Suprapubic skin (tissue), 4 donors: Measurements from ENCODE around the gene UBC. TPM values are rescaled to one million over a fixed set of nuclear protein-coding genes. Genes with fewer than 3 reads are reported as not detected.

Experiments used
- DNase-seq, 2 donors: peaks; one replicate each; pipeline ENCODE4 v3.0.0-alpha.2; 2019; ENCODE audit warnings: low spot score in 2 of 2
- H3K27ac ChIP-seq: fragments of 200-600 bp; sonication (generic); one replicate; pipeline ENCODE4 v1.5.1; 2019
- H3K27me3 ChIP-seq: fragments of 200-600 bp; sonication (generic); one replicate; pipeline ENCODE4 v1.5.1; 2019
- H3K36me3 ChIP-seq: fragments of 200-600 bp; sonication (generic); one replicate; pipeline ENCODE4 v1.5.1; 2019
- H3K4me1 ChIP-seq: fragments of 200-600 bp; sonication (generic); one replicate; pipeline ENCODE4 v1.5.1; 2019
- H3K4me3 ChIP-seq: fragments of 200-600 bp; sonication (generic); one replicate; pipeline ENCODE4 v1.5.1; 2019; ENCODE audit warnings: mild to moderate bottlenecking
- H3K9me3 ChIP-seq: fragments of 200-600 bp; sonication (generic); one replicate; pipeline ENCODE4 v1.5.1; 2019
- EP300 ChIP-seq: sonication (generic); formaldehyde crosslinking; IDR thresholded peaks from one replicate; pipeline ENCODE4 v1.6.1; 2017; ENCODE audit warnings: antibody characterized with exemption
- POLR2A ChIP-seq, 2 donors: fragments of 450-650 bp; IDR thresholded peaks; one replicate each; pipeline ENCODE4 v1.6.1; 2017; ENCODE audit warnings: antibody characterized with exemption in 2 of 2, mild to moderate bottlenecking in 2 of 2, moderate library complexity in 2 of 2
- POLR2AphosphoS5 ChIP-seq, 3 donors: sonication (generic); formaldehyde crosslinking; IDR thresholded peaks; one replicate each; pipeline ENCODE4 v1.6.1; 2017; ENCODE audit warnings: antibody characterized with exemption in 3 of 3
- WGBS: methylation state at CpG from one replicate; pipeline ENCODE4 v1.1.5; 2018; 5-methylcytosine and 5-hydroxymethylcytosine counted together
- total RNA-seq, 4 donors: library from RNA; depleted of rRNA; stranded (reverse); fragments of >200 nt; gene quantifications; one replicate each; pipeline ENCODE4 v1.1.0, GENCODE V29; 2016
- TF ChIP-seq, protein P1 (sequence below), 2 donors: fragments of 200-600 bp in 1 of 2; fragments of 450-650 bp in 1 of 2; sonication (generic) in 1 of 2; IDR thresholded peaks; one replicate each; pipeline ENCODE4 v1.5.1; 2016 to 2019; ENCODE audit warnings: antibody characterized with exemption in 2 of 2, mild to moderate bottlenecking in 1 of 2, moderate library complexity in 1 of 2

Gene UBC
- 1,000 to 10,000 TPM; 1,287 to 1,717 (median 1,373) TPM for total RNA-seq

DNA sequence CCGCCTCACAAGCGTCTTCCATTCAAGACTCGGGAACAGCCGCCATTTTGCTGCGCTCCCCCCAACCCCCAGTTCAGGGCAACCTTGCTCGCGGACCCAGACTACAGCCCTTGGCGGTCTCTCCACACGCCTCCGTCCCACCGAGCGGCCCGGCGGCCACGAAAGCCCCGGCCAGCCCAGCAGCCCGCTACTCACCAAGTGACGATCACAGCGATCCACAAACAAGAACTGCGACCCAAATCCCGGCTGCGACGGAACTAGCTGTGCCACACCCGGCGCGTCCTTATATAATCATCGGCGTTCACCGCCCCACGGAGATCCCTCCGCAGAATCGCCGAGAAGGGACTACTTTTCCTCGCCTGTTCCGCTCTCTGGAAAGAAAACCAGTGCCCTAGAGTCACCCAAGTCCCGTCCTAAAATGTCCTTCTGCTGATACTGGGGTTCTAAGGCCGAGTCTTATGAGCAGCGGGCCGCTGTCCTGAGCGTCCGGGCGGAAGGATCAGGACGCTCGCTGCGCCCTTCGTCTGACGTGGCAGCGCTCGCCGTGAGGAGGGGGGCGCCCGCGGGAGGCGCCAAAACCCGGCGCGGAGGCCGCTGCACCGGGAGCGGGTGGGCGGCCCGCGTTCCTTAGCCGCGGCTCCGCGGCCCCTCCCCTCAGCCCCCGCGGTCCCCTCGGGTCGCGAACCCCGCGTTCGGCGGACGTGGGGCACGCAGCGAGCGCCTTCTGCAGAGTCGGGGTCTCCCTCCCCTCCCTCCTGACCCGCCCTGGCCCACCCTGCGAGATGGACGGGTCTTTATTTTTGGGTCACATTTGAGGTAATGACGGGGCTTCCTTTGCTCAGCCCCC, at the start of gene UBC:
Gene UBC (minus strand): TSS at position 259 of the 847 bp plus-strand sequence. CDS start 879 bp downstream, outside the sequence.
- Histone ChIP-seq H3K27ac (peak within 1 kb of the TSS; percentile 100), H3K27me3 (no peaks in the 10 kb centered on the region), H3K9me3 (no peaks in the 10 kb centered on the region), H3K36me3 (peaks cover 23% of the 10 kb centered on the region), H3K4me3 (peak within 1 kb of the TSS; percentile 88), H3K4me1 (peaks cover 67% of the 10 kb centered on the region)
- under 1% methylated on average over 76 of the region's 85 CpGs for WGBS
- DNase-seq: peak; percentile 96 to 98
- TF ChIP-seq POLR2A (IDR thresholded peaks at IDR 0.05) (peak; percentile 100), POLR2AphosphoS5 (IDR thresholded peaks at IDR 0.05) (peak; percentile 100), EP300 (no peak)
- TF ChIP-seq, protein P1, sequence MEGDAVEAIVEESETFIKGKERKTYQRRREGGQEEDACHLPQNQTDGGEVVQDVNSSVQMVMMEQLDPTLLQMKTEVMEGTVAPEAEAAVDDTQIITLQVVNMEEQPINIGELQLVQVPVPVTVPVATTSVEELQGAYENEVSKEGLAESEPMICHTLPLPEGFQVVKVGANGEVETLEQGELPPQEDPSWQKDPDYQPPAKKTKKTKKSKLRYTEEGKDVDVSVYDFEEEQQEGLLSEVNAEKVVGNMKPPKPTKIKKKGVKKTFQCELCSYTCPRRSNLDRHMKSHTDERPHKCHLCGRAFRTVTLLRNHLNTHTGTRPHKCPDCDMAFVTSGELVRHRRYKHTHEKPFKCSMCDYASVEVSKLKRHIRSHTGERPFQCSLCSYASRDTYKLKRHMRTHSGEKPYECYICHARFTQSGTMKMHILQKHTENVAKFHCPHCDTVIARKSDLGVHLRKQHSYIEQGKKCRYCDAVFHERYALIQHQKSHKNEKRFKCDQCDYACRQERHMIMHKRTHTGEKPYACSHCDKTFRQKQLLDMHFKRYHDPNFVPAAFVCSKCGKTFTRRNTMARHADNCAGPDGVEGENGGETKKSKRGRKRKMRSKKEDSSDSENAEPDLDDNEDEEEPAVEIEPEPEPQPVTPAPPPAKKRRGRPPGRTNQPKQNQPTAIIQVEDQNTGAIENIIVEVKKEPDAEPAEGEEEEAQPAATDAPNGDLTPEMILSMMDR (IDR thresholded peaks at IDR 0.05): no peak

DNA sequence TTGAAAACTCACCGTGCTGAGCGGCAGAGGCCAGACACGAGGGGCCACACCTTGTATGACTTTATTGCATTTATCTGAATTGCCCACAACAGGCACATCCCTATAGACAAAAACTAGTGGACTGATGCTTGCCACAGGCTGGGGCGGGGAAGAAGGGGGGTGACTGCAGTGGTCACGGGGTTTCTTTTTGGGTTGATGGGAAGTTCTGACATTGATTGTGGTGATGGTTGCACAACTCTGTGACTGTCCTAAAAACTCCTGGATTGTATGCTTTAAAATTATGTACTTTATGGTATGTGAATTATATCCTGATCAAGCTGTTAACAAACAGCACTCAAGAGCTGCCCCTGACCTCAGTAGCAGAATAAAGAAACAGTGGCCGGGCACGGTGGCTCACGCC, 48.8 kb upstream of the UBC start:
- 95% methylated on average over 8 of the region's 8 CpGs for WGBS
- Histone ChIP-seq H3K9me3 (no peaks in the 10 kb centered on the region), H3K27ac (no peak overlapping the region), H3K4me1 (no peaks in the 10 kb centered on the region), H3K36me3 (peaks cover 93% of the 10 kb centered on the region), H3K4me3 (no peak overlapping the region), H3K27me3 (no peaks in the 10 kb centered on the region)
- DNase-seq: no peak
- no peak for TF ChIP-seq EP300
- TF ChIP-seq, protein P1 (IDR thresholded peaks at IDR 0.05): no peak
- no peak for TF ChIP-seq POLR2AphosphoS5 (IDR thresholded peaks at IDR 0.05)
- TF ChIP-seq POLR2A (IDR thresholded peaks at IDR 0.05): no peak

DNA sequence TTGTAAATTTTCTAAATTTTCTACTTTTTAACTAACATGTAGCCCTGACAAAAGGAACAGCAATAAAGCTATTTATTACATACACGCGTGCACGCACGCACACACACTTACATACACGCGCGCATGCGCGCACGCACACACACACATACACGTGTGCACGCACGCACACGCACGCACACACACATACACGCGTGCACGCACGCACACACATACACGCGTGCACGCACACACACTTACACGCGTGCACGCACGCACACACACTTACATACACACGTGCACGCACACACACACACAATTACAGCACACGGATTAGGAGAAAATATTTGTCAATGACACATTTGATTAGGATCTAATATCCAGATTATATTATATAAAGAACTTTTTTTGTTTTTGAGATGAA, 46.6 kb upstream of the UBC start:
- peaks cover 91% of the 10 kb centered on the region for H3K36me3 ChIP-seq
- no peaks in the 10 kb centered on the region for H3K27me3 ChIP-seq
- TF ChIP-seq, protein P1 (IDR thresholded peaks at IDR 0.05): no peak
- TF ChIP-seq POLR2A (IDR thresholded peaks at IDR 0.05) (no peak), EP300 (no peak), POLR2AphosphoS5 (IDR thresholded peaks at IDR 0.05) (no peak)

DNA sequence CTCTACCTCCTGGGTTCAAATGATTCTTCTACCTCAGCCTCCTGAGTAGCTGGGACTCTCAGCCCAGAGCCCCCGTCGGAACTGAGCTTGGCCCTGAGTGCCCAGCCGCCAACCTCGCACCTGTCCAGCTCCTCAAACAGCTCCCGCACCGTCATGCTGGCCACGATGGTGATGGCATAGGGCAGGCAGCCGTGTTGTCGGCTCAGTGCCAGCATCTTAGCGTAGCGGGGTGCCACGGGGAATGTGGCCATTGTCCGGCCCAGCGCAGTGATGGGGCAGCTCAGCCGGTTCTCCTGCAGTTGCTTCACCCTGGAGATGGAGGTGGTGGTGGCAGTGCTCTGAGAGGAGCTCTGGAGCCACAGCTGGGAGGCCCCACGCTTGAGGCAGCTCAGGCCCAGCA, 42.1 kb upstream of the UBC start:
- peaks cover 95% of the 10 kb centered on the region for H3K36me3 ChIP-seq
- DNase-seq: no peak
- H3K27me3 ChIP-seq: no peaks in the 10 kb centered on the region
- H3K4me1 ChIP-seq: no peaks in the 10 kb centered on the region
- H3K4me3 ChIP-seq: no peak overlapping the region
- 96% methylated on average over 13 of the region's 16 CpGs for WGBS
- no peak overlapping the region for H3K27ac ChIP-seq
- no peaks in the 10 kb centered on the region for H3K9me3 ChIP-seq
- no peak for TF ChIP-seq POLR2AphosphoS5 (IDR thresholded peaks at IDR 0.05)
- TF ChIP-seq, protein P1 (IDR thresholded peaks at IDR 0.05): no peak
- TF ChIP-seq POLR2A (IDR thresholded peaks at IDR 0.05): no peak
- TF ChIP-seq EP300: no peak

More for the DNA sequence above, 46.6 kb upstream of the UBC start:
- 84% methylated on average over 29 of the region's 29 CpGs for WGBS
- DNase-seq: no peak
- Histone ChIP-seq H3K4me1 (no peaks in the 10 kb centered on the region), H3K9me3 (no peaks in the 10 kb centered on the region), H3K27ac (no peak overlapping the region), H3K4me3 (no peak overlapping the region)

DNA sequence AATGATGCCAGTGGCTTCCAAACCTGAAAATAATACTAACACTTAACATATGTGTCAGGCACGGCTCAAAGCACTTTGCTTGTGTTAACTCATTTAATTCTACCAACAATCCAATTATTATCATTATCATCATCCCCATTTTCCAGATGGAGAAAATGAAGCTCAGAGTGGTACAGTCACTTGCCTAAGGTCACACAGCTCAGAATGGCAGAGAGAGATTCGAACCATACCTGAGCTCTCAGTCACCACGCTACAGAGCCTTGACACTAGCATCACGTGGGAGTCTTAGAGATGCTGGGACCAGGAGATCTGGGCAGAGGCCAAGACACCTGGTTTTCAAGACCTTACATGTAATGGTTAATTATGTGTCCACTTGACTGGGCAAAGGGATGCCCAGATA, 40.3 kb upstream of the UBC start:
- no peak for TF ChIP-seq EP300
- no peak for TF ChIP-seq POLR2A (IDR thresholded peaks at IDR 0.05)
- TF ChIP-seq, protein P1 (IDR thresholded peaks at IDR 0.05): no peak
- no peak for TF ChIP-seq POLR2AphosphoS5 (IDR thresholded peaks at IDR 0.05)
- 95% methylated on average over 4 of the region's 4 CpGs for WGBS
- no peak for DNase-seq
- Histone ChIP-seq H3K4me1 (no peaks in the 10 kb centered on the region), H3K36me3 (peaks cover 96% of the 10 kb centered on the region), H3K4me3 (no peak overlapping the region), H3K27me3 (no peaks in the 10 kb centered on the region), H3K27ac (no peak overlapping the region), H3K9me3 (no peaks in the 10 kb centered on the region)
